AG10803 (cell line): ENCODE data around the gene MCU.
"Not testable (repeated sequence)": the region's sequence is repeated elsewhere in the genome, so short reads cannot be mapped to it uniquely, and the experiment has no call there.

Experiments used
- DNase-seq: peaks from one replicate; pipeline ENCODE4 v3.0.0; 2010; ENCODE audit warnings: low read depth
- H3K4me3 ChIP-seq: 2 replicates; pipeline ENCODE4 v1.5.1; 2011; ENCODE audit warnings: mild to moderate bottlenecking, low read length, control low read depth
- CTCF ChIP-seq: conservative IDR thresholded peaks from 2 replicates; pipeline ENCODE4 v1.5.1; 2011; ENCODE audit warnings: mild to moderate bottlenecking, low read length, control low read depth, inconsistent platforms

MCU gene

DNA sequence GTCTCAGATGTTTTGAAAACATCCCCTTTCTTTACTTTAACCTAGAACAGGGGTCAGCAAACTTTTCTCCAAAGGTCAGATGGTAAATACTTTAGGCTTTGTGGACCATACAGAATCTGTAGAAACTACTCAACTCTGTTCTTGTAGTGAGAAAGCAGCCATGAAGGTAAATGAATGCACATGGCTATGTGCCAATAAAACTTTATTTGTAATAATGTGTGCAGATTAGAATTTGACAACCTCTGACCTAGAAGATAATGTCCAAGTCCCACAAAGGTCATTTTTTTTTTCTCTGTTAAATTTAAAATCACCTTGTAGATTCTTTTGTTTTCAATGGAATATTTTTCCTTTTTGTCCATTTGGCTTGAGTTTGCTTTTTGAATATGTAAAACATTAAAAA is 218.8 kb downstream of the MCU start:
- no peak for DNase-seq
- no peak overlapping the region for H3K4me3 ChIP-seq
- TF ChIP-seq CTCF, result no peak

DNA sequence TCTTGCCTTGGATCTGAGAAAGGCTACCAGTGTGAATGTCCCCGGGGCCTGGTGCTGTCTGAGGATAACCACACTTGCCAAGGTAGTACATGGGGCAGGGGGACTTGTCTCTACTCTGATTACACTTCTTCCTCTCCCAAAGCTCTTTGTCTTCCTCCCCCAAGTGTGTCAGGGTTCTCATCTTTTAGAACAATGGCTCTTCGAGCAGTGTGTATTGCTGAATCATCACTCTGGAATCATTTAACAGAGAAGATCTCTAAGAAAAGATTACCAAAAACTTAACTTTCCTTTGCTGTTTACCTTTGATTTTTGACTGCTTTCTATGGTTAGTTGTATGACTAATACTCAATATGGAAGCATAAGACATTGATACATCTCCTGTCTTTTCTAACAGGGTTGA is 219.8 kb downstream of the MCU start:
- DNase-seq, result no peak
- TF ChIP-seq CTCF, result no peak

GRCh38 chr10:72912736-72913135 is 220.8 kb downstream of the MCU start:
- DNase-seq, result no peak
- H3K4me3 ChIP-seq, result no peak overlapping the region
- TF ChIP-seq CTCF, result no peak

More for the DNA sequence above, 219.8 kb downstream of the MCU start:
- no peak overlapping the region for H3K4me3 ChIP-seq

- no peak overlapping the region for H3K4me3 ChIP-seq
- DNase-seq, result no peak
- TF ChIP-seq CTCF, result no peak
Observed at GRCh38 chr10:72913287-72913686, 221.3 kb downstream of the MCU start.

- DNase-seq, H3K4me3 ChIP-seq: not testable (repeated sequence)
Observed at GRCh38 chr10:72917201-72917600, 225.3 kb downstream of the MCU start.

GRCh38 chr10:72917803-72918332 is 225.9 kb downstream of the MCU start:
- H3K4me3 ChIP-seq, DNase-seq: not testable (repeated sequence)

DNA sequence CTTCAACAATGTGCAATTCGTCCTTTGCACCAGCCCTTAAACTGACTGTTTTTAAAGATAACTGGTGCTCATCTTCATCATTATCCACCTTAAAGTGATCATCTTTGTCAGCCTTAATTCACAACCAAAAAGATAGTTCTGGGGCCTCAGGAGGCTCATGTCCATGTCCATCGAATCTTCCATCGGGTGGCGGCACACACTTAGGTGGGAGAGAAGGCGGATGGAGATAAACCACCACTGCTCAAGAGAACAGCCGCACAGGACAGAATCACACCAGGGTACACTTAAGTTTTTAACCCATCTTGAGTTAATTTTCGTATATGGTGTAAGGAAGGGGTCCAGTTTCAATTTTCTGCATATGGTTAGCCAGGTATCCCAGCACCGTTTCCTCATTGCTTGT is 226.4 kb downstream of the MCU start:
- H3K4me3 ChIP-seq, result no peak overlapping the region
- no peak for DNase-seq
- no peak for TF ChIP-seq CTCF

DNA sequence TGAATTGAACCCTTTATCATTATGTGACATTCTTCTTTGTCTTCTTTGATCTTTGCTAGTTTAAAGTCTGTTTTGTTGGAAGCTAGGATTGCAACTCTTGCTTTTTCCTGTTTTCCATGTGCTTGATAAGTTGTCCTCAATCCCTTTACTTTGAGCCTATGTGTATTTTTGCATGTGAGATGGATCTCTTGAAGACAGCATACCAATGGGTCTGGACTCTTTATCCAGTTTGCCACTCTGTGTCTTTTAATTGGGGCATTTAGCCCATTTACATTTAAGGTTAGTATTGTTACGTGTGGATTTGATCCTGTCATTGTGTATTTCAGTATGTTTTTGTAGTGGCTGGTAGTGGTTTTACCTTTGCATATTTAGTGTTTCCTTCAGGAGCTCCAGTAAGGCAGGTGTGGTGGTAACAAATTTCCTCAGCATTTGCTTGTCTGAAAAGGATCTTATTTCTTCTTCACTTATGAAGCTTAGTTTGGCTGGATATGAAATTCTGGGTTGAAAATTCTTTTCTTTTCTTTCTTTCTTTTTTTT is 229.3 kb downstream of the MCU start:
- H3K4me3 ChIP-seq, DNase-seq: not testable (repeated sequence)

DNA sequence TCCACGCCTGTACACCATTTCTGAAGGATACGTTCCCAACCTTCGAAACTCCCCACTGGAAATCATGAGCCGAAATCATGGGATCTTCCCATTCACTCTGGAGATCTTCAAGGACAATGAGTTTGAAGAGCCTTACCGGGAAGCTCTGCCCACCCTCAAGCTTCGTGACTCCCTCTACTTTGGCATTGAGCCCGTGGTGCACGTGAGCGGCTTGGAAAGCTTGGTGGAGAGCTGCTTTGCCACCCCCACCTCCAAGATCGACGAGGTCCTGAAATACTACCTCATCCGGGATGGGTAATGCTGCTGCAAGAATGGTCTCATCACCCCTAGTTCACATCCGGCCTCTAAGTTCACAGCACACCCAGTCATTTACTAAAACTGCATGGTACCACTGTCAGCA is 232.4 kb downstream of the MCU start:
- TF ChIP-seq CTCF, result no peak
- no peak overlapping the region for H3K4me3 ChIP-seq
- no peak for DNase-seq
